Keratinocyte (primary cell): ENCODE data around the gene TIE1. TPM values are rescaled to one million over a fixed set of nuclear protein-coding genes. Genes with fewer than 3 reads are reported as not detected.

ENCODE experiments used
- DNase-seq: peaks from one replicate; pipeline ENCODE4 v3.0.0-alpha.2; 2011; ENCODE audit warnings: low read depth, missing footprints, low spot score
- FAIRE-seq: peaks from 2 replicates; lab custom pipeline; 2011; peaks lifted over from hg19 to GRCh38; lab: Jason Lieb, UNC
- H2AFZ ChIP-seq: 2 replicates; pipeline ENCODE4 v1.6.0; 2012; ENCODE audit warnings: low read length, control low read depth, inconsistent platforms; ENCODE audit not compliant: control insufficient read depth
- H3K27ac ChIP-seq: 2 replicates; pipeline ENCODE4 v1.5.1; 2011; ENCODE audit warnings: low read length; ENCODE audit not compliant: control insufficient read depth, insufficient read depth
- H3K27me3 ChIP-seq: 3 replicates; pipeline ENCODE4 v1.6.0; 2011; ENCODE audit warnings: low read length; ENCODE audit not compliant: control insufficient read depth, insufficient read depth; ENCODE audit errors: extremely low read depth
- H3K36me3 ChIP-seq, 2 experiments: 2 replicates in 1 of 2; 3 replicates in 1 of 2; pipeline ENCODE4 v1.5.1; 2011; ENCODE audit warnings: low read length in 2 of 2, mild to moderate bottlenecking in 1 of 2; ENCODE audit not compliant: control insufficient read depth in 2 of 2, insufficient read depth in 2 of 2; ENCODE audit errors: extremely low read depth in 1 of 2
- H3K4me1 ChIP-seq: 3 replicates; pipeline ENCODE4 v1.5.1; 2011; ENCODE audit warnings: low read length; ENCODE audit not compliant: control insufficient read depth, insufficient read depth; ENCODE audit errors: extremely low read depth
- H3K4me2 ChIP-seq: 3 replicates; pipeline ENCODE4 v1.6.0; 2011; ENCODE audit warnings: low read depth, low read length; ENCODE audit not compliant: control insufficient read depth, insufficient read depth; ENCODE audit errors: extremely low read depth
- H3K4me3 ChIP-seq, 3 experiments: fragments of 200-600 bp in 1 of 3; sonication (generic) in 1 of 3; 2 replicates in 2 of 3; 3 replicates in 1 of 3; pipeline ENCODE4 v1.5.1; 2011 to 2016; ENCODE audit warnings: low read length in 3 of 3, mild to moderate bottlenecking in 3 of 3, control low read depth in 2 of 3, inconsistent platforms in 1 of 3, low read depth in 1 of 3, mixed read lengths in 1 of 3, mixed run types in 1 of 3, moderate library complexity in 1 of 3; ENCODE audit not compliant: control insufficient read depth in 2 of 3, insufficient read depth in 2 of 3; ENCODE audit errors: extremely low read depth in 1 of 3
- H3K79me2 ChIP-seq: 2 replicates; pipeline ENCODE4 v1.6.0; 2012; ENCODE audit warnings: low read length; ENCODE audit not compliant: control insufficient read depth, insufficient read depth
- H3K9ac ChIP-seq: 3 replicates; pipeline ENCODE4 v1.6.0; 2011; ENCODE audit warnings: low read length; ENCODE audit not compliant: control insufficient read depth, insufficient read depth; ENCODE audit errors: extremely low read depth
- H3K9me1 ChIP-seq: 3 replicates; pipeline ENCODE4 v1.6.0; 2011; ENCODE audit warnings: low read length; ENCODE audit not compliant: control insufficient read depth, insufficient read depth; ENCODE audit errors: extremely low read depth
- H3K9me3 ChIP-seq: 2 replicates; pipeline ENCODE4 v1.5.1; 2012; ENCODE audit warnings: low read depth, low read length; ENCODE audit not compliant: control insufficient read depth
- H4K20me1 ChIP-seq: 3 replicates; pipeline ENCODE4 v1.6.0; 2011; ENCODE audit warnings: low read length; ENCODE audit not compliant: control insufficient read depth, insufficient read depth; ENCODE audit errors: extremely low read depth
- CTCF ChIP-seq, 3 experiments: IDR thresholded peaks in 1 of 3; conservative IDR thresholded peaks in 1 of 3; optimal IDR thresholded peaks in 1 of 3; 2 replicates in 2 of 3; 3 replicates in 1 of 3; pipeline versions ENCODE3 to v1.5.1; 2011; ENCODE audit warnings: low read length in 3 of 3, mild to moderate bottlenecking in 3 of 3, moderate library complexity in 2 of 3, control low read depth in 1 of 3, inconsistent platforms in 1 of 3; ENCODE audit not compliant: insufficient read depth in 2 of 3; ENCODE audit errors: extremely low read depth in 1 of 3
- EZH2 ChIP-seq: IDR thresholded peaks from one replicate; pipeline ENCODE4 v1.6.1; 2012; ENCODE audit warnings: inconsistent platforms, mild to moderate bottlenecking, low read length, moderate library complexity
- dilution Hi-C: fragments of 300-500 bp; cut with MboI; formaldehyde crosslinking; loops from one replicate; pipeline ENCODE4 v1.7.0; 2020; ENCODE audit warnings: low sequenced_read_pairs; ENCODE audit not compliant: extremely low pct_ligation_motif_present
- polyA plus RNA-seq, 5 experiments: library from polyadenylated mRNA; depleted of rRNA in 3 of 5; stranded (reverse) in 3 of 5; stranded (forward) in 1 of 5; unstranded in 1 of 5; fragments of >200 nt; gene quantifications; 1 replicate in 1 of 5; 2 replicates in 3 of 5; 3 replicates in 1 of 5; pipeline versions ENCODE4 v1.2.1 to v1.2.3, GENCODE V29; 2011 to 2012; ENCODE audit warnings: missing spikeins in 2 of 5, low read depth in 1 of 5, low replicate concordance in 1 of 5

The TIE1 gene
- polyA plus RNA-seq, 1 donor (not counting 4 experiments of a cell fraction or from before 2014, with no cell fraction given), result not detected

DNA sequence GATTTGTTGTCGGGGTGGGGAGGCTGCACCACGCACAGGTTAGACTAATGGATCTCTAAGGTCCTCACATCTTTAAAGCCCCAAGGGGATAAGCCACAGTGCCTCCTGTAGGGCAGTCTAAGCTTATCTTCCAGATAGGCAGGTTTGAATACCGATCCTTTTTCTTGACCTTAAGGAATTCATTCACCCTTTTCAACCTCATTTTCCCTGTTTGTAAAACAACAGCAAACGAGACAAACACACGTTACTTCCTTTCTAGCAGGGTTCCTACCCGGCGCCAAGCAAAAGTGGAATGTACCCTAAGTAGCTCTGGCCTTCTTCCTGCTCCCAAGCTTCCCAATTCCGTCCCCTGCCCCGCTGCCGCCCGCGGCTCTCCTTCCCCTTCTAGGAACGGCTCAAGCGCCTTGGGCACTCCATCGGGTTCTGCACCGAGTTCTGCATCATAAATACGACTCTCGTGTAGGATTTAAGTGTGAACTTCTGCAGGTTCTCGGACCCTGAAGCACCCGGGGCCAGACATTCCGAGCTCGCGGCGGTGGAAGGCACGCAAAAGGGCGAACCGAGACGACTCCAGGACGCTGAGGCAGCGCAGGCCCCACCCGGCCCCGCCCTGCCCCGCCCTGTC lies 57.5 kb downstream of the TIE1 start:
- Histone ChIP-seq H3K9me3 (no peaks in the 10 kb centered on the region), H3K27ac (peak overlapping the region; percentile 97), H3K36me3 (peaks cover 7 to 16% of the 10 kb centered on the region in 2 experiments), H3K4me1 (peaks cover 26% of the 10 kb centered on the region), H4K20me1 (no peaks in the 10 kb centered on the region), H3K9ac (peak overlapping the region; percentile 96), H3K4me3 (peak overlapping the region; percentile 55 to 96 (median 94)), H3K4me2 (peak overlapping the region; percentile 96), H2AFZ (peak overlapping the region; percentile 85), H3K79me2 (peaks cover 39% of the 10 kb centered on the region), H3K27me3 (no peaks in the 10 kb centered on the region), H3K9me1 (no peaks in the 10 kb centered on the region)
- dilution Hi-C loops, result no loop called here
- no peak for DNase-seq
- FAIRE-seq, result peak; percentile 69
- no peak for TF ChIP-seq EZH2
- TF ChIP-seq CTCF (optimal IDR thresholded peaks at IDR 0.05 in 1 of 3, IDR thresholded peaks at IDR 0.05 in 1 of 3, conservative IDR thresholded peaks at IDR 0.05 in 1 of 3; ENCODE audit: extremely low read depth in 1 of 3, insufficient read depth in 2 of 3, low read length in 3 of 3), result peak; percentile 44 to 74 (median 53)

DNA sequence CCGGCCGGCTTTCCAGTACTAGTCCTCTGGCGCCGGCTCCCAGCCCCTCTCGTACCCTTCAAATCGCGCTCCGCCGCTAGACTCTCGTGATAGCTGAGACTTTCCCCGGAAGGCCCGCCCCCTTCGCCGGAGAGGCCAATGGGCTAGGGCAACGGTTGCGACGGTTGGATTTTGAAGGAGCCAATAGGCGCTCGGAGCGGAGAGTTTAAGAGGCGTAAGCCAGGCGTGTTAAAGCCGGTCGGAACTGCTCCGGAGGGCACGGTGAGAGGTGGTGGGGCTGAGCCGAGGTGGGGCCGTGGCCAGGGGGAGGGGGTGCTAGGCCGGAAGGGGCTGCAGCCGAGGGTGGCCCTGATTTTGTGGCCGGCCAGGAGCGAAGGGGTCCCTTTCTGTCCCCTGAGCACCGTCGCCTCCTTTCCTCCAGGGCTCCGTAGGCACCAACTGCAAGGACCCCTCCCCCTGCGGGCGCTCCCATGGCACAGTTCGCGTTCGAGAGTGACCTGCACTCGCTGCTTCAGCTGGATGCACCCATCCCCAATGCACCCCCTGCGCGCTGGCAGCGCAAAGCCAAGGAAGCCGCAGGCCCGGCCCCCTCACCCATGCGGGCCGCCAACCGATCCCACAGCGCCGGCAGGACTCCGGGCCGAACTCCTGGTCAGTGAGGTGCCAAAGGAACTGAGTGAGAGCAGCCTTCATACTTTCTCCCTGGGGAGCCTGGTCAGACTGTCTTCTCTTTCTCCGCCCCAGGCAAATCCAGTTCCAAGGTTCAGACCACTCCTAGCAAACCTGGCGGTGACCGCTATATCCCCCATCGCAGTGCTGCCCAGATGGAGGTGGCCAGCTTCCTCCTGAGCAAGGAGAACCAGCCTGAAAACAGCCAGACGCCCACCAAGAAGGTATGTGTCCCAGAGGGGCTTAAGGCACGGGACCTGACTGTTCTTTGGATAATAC lies 58.2 kb downstream of the TIE1 start, which contains the start of gene CDC20:
Gene CDC20 (plus strand): TSS at position 236 of the 948 bp plus-strand sequence. CDS start 235 bp downstream, at position 471.
- Histone ChIP-seq H3K27me3 (no peaks in the 10 kb centered on the region), H3K9me3 (no peaks in the 10 kb centered on the region), H3K79me2 (peaks cover 45% of the 10 kb centered on the region), H3K27ac (peak within 1 kb of the TSS; percentile 97), H4K20me1 (no peaks in the 10 kb centered on the region), H3K4me1 (peaks cover 26% of the 10 kb centered on the region), H3K4me3 (peak within 1 kb of the TSS; percentile 55 to 96 (median 94)), H3K36me3 (peaks cover 10 to 22% of the 10 kb centered on the region in 2 experiments), H3K4me2 (peak within 1 kb of the TSS; percentile 96), H3K9ac (peak within 1 kb of the TSS; percentile 96), H3K9me1 (no peaks in the 10 kb centered on the region), H2AFZ (peak within 1 kb of the TSS; percentile 85)
- no peak for TF ChIP-seq CTCF (optimal IDR thresholded peaks at IDR 0.05 in 1 of 3, IDR thresholded peaks at IDR 0.05 in 1 of 3, conservative IDR thresholded peaks at IDR 0.05 in 1 of 3; ENCODE audit: extremely low read depth in 1 of 3, insufficient read depth in 2 of 3, low read length in 3 of 3)
- DNase-seq (peak; percentile 81), FAIRE-seq (peak; percentile 61)
- dilution Hi-C loops, result no loop called here
